HepG2 (cell line): ENCODE data around the gene NLGN2. TPM values are rescaled to one million over a fixed set of nuclear protein-coding genes. Genes with fewer than 3 reads are reported as not detected.

Experiments
- AHR ChIP-seq: IDR thresholded peaks from 2 replicates; pipeline ENCODE4 v1.6.1; 2018; ENCODE audit warnings: missing genetic modification reagents, missing compliant biosample characterization
- CHD2 ChIP-seq: IDR thresholded peaks from 2 replicates; pipeline ENCODE4 v1.6.1; 2011; ENCODE audit warnings: low read depth, low read length, improper control_type of control experiment
- HNF1A ChIP-seq, 2 experiments: sonication (generic) in 1 of 2; formaldehyde crosslinking in 1 of 2; IDR thresholded peaks; 2 replicates each; pipeline versions ENCODE4 v1.4.0 to v1.6.1; 2016 to 2020; ENCODE audit warnings: borderline replicate concordance in 1 of 2, low read depth in 1 of 2, mild to moderate bottlenecking in 1 of 2, missing genetic modification reagents in 1 of 2
- MXI1 ChIP-seq: IDR thresholded peaks from 3 replicates; pipeline ENCODE4 v1.6.1; 2012; ENCODE audit warnings: low read depth, low read length, inconsistent platforms, borderline replicate concordance
- NR2F2 ChIP-seq: IDR thresholded peaks from 2 replicates; pipeline ENCODE4 v1.6.1; 2012; ENCODE audit warnings: low read depth, inconsistent platforms, borderline replicate concordance
- NR2F6 ChIP-seq, 2 experiments: IDR thresholded peaks; 2 replicates each; pipeline ENCODE4 v1.6.1; 2016; ENCODE audit warnings: antibody characterized with exemption in 1 of 2, mild to moderate bottlenecking in 1 of 2
- PCBP2 ChIP-seq: fragments of 200-400 bp; formaldehyde crosslinking; optimal IDR thresholded peaks from 2 replicates; pipeline ENCODE3; 2018; ENCODE audit warnings: low read length, low read depth; ENCODE audit not compliant: poor library complexity, severe bottlenecking
- PLSCR1 ChIP-seq: sonication (generic); formaldehyde crosslinking; IDR thresholded peaks from 2 replicates; pipeline ENCODE4 v1.5.0; 2020; ENCODE audit warnings: missing genetic modification reagents, mild to moderate bottlenecking, borderline replicate concordance
- TCF7 ChIP-seq: sonication (generic); IDR thresholded peaks from 2 replicates; pipeline ENCODE4 v1.6.1; 2016; ENCODE audit warnings: antibody characterized with exemption, low read depth
- ZBTB3 ChIP-seq: sonication (generic); formaldehyde crosslinking; IDR thresholded peaks from 2 replicates; pipeline ENCODE4 v1.4.0; 2020; ENCODE audit warnings: low read depth, mild to moderate bottlenecking, moderate library complexity, missing genetic modification reagents, borderline replicate concordance
- ZFP41 ChIP-seq: sonication (generic); formaldehyde crosslinking; IDR thresholded peaks from 2 replicates; pipeline ENCODE4 v1.4.0; 2020; ENCODE audit warnings: mild to moderate bottlenecking, missing genetic modification reagents, borderline replicate concordance
- ZNF142 ChIP-seq: sonication (generic); formaldehyde crosslinking; IDR thresholded peaks from 2 replicates; pipeline ENCODE4 v1.4.0; 2020; ENCODE audit warnings: missing genetic modification reagents
- ZNF562 ChIP-seq: sonication (generic); formaldehyde crosslinking; IDR thresholded peaks from 2 replicates; pipeline ENCODE4 v1.8.0; 2022; ENCODE audit warnings: missing genetic modification reagents, borderline replicate concordance
- ZNF629 ChIP-seq: sonication (generic); formaldehyde crosslinking; conservative IDR thresholded peaks from 2 replicates; pipeline ENCODE4 v1.5.0; 2020; ENCODE audit warnings: missing genetic modification reagents
- ZNF747 ChIP-seq: sonication (generic); formaldehyde crosslinking; IDR thresholded peaks from 2 replicates; pipeline ENCODE4 v1.8.1; 2023; ENCODE audit warnings: missing genetic modification reagents, mild to moderate bottlenecking, borderline replicate concordance
- ZNF761 ChIP-seq: sonication (generic); formaldehyde crosslinking; conservative IDR thresholded peaks from 2 replicates; pipeline ENCODE4 v1.4.0; 2020; ENCODE audit warnings: mild to moderate bottlenecking, missing genetic modification reagents
- polyA plus RNA-seq, 8 experiments: library from polyadenylated mRNA; depleted of rRNA in 3 of 8; stranded (reverse) in 7 of 8; unstranded in 1 of 8; fragments of >200 nt; fragmentation: Illumina TruSeq in 4 of 8; extraction: Trizol in 4 of 8; gene quantifications; 2 replicates each; pipeline versions ENCODE4 v1.2.1 to v1.2.3, GENCODE V29; 2011 to 2016; ENCODE audit warnings: low read depth in 4 of 8, missing spikeins in 1 of 8, mixed read lengths in 1 of 8; ENCODE audit not compliant: insufficient read depth in 1 of 8
- total RNA-seq, 5 experiments: library from RNA; depleted of rRNA; stranded (reverse); fragments of >200 nt; fragmentation: Illumina TruSeq; extraction: Trizol; gene quantifications; 2 replicates each; pipeline ENCODE4 v1.2.3, GENCODE V29; 2016; ENCODE audit warnings: low read depth in 1 of 5
- TF ChIP-seq, protein P1 (sequence below): sonication (generic); formaldehyde crosslinking; IDR thresholded peaks from 2 replicates; pipeline ENCODE4 v1.4.0; 2020; ENCODE audit warnings: mild to moderate bottlenecking, missing genetic modification reagents

The NLGN2 gene
- total and polyA plus RNA-seq, 2 of the 13 experiments (the other 11 are each of a cell fraction or from before 2014, with no cell fraction given) = 1.9 to 11.0 TPM

- TF ChIP-seq HNF1A (IDR thresholded peaks at IDR 0.05; ENCODE audit: low read depth) = no peak
- TF ChIP-seq HNF1A (CRISPR knock-in tag; IDR thresholded peaks at IDR 0.05; ENCODE audit: borderline replicate concordance) = peak; percentile 22; the same call in 1 of the 2 replicates
- no peak for TF ChIP-seq NR2F2
- TF ChIP-seq ZNF629 (CRISPR knock-in tag) = no peak
- peak; percentile 57; the same call in 1 of the 2 replicates for TF ChIP-seq NR2F6 (IDR thresholded peaks at IDR 0.05)
- TF ChIP-seq NR2F6 (CRISPR knock-in tag; IDR thresholded peaks at IDR 0.05) = no peak
- no peak for TF ChIP-seq CHD2
- TF ChIP-seq, protein P1, sequence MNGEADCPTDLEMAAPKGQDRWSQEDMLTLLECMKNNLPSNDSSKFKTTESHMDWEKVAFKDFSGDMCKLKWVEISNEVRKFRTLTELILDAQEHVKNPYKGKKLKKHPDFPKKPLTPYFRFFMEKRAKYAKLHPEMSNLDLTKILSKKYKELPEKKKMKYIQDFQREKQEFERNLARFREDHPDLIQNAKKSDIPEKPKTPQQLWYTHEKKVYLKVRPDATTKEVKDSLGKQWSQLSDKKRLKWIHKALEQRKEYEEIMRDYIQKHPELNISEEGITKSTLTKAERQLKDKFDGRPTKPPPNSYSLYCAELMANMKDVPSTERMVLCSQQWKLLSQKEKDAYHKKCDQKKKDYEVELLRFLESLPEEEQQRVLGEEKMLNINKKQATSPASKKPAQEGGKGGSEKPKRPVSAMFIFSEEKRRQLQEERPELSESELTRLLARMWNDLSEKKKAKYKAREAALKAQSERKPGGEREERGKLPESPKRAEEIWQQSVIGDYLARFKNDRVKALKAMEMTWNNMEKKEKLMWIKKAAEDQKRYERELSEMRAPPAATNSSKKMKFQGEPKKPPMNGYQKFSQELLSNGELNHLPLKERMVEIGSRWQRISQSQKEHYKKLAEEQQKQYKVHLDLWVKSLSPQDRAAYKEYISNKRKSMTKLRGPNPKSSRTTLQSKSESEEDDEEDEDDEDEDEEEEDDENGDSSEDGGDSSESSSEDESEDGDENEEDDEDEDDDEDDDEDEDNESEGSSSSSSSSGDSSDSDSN (CRISPR knock-in tag) = peak; percentile 66; the same call in 1 of the 2 replicates
- TF ChIP-seq PLSCR1 (CRISPR knock-in tag) = peak; percentile 51; the same call in 1 of the 2 replicates
- TF ChIP-seq ZNF747 = no peak
- no peak for TF ChIP-seq MXI1
- no peak for TF ChIP-seq ZNF562
- TF ChIP-seq ZNF761 (CRISPR knock-in tag) = peak; percentile 93; the same call in 1 of the 2 replicates
- TF ChIP-seq ZFP41 = no peak
- no peak for TF ChIP-seq ZBTB3 (CRISPR knock-in tag)
- no peak for TF ChIP-seq PCBP2
- TF ChIP-seq AHR = no peak
- no peak for TF ChIP-seq ZNF142 (CRISPR knock-in tag)
- TF ChIP-seq TCF7 = no peak
These were observed 4.0 kb upstream of the NLGN2 start (continued) for GRCh38 chr17:7403727-7403976.
